ENCODE results near the gene CRLF1.

DNA sequence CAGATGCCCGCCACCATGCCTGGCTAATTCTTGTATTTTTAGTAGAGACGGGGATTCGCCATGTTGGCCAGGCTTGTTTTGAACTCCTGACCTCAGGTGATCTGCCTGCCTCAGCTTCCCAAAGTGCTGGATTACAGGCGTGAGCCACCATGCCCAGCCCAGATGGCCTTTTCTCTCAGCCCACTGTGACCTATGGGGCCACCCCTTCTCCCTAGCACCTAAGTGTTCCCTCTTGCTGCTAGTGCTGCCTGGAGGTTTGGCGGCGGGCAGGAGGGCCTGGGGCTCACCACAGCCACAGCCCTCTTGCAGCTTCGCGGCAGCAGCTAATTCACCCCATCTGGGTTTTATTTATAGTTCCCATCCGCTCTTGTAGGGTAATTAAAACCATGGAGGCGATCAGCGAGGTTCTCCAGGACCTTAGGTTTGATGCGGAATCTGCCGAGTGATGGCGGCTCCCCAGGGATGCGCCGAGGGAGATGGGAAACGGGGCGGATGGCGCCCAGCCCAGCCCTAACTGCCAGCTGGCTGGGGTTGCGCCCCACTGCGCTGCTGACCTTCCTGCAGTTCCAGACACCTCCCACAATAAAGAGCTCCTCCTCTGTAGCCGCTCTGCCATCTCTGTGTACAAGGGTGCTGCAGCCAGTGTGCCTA, 14.7 kb downstream of the CRLF1 start:
- TF ChIP-seq, protein P1, sequence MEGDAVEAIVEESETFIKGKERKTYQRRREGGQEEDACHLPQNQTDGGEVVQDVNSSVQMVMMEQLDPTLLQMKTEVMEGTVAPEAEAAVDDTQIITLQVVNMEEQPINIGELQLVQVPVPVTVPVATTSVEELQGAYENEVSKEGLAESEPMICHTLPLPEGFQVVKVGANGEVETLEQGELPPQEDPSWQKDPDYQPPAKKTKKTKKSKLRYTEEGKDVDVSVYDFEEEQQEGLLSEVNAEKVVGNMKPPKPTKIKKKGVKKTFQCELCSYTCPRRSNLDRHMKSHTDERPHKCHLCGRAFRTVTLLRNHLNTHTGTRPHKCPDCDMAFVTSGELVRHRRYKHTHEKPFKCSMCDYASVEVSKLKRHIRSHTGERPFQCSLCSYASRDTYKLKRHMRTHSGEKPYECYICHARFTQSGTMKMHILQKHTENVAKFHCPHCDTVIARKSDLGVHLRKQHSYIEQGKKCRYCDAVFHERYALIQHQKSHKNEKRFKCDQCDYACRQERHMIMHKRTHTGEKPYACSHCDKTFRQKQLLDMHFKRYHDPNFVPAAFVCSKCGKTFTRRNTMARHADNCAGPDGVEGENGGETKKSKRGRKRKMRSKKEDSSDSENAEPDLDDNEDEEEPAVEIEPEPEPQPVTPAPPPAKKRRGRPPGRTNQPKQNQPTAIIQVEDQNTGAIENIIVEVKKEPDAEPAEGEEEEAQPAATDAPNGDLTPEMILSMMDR (IDR thresholded peaks at IDR 0.05; ENCODE audit: borderline replicate concordance, extremely low read depth, low read length, poor library complexity, severe bottlenecking): no peak
- TF ChIP-seq EZH2 (IDR thresholded peaks at IDR 0.05; ENCODE audit: borderline replicate concordance, low read depth, low read length, severe bottlenecking): no peak
